ENCODE data around the gene GRAMD1A. TPM values are rescaled to one million over a fixed set of nuclear protein-coding genes. Genes with fewer than 3 reads are reported as not detected.
"Not testable (repeated sequence)": the region's sequence is repeated elsewhere in the genome, so short reads cannot be mapped to it uniquely, and the experiment has no call there.

GRAMD1A gene
- total RNA-seq, 1 experiment from 2014 or later = 14.1 TPM

DNA sequence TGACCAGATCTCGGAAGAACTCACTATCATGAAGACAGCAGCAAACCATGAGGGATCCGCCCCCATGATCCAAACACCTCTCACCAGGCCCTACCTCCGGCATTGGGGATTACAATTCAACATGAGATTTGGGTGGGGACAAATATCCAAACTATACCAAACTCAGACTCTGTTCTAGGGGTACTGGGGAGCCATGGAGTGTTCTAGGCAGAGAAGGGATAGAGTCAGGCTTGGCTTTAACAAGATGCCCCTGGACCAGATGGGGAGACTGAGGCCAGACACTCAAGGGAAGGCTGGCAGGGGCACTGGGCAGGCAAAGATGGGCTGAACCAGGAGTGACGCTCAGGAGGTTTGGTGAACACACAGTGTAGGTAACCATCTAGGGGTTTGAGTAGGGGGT is 18.3 kb downstream of the GRAMD1A start:
- no peak for DNase-seq (ENCODE audit: low read depth)

DNA sequence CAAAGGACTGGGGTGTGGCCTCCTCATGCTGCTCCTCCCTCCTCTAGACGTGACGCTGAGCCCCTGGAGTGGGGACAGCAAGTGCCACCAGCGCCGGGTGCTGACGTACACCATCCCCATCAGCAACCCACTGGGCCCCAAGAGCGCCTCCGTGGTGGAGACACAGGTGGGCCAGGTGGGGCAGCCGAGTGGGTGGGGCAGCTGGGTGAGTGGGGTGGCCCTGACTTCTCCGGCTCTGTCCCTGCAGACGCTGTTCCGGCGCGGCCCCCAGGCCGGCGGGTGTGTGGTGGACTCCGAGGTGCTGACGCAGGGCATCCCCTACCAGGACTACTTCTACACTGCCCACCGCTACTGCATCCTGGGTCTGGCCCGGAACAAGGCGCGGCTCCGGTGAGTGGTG is 19.0 kb downstream of the GRAMD1A start:
- no peak for DNase-seq (ENCODE audit: low read depth)

DNA sequence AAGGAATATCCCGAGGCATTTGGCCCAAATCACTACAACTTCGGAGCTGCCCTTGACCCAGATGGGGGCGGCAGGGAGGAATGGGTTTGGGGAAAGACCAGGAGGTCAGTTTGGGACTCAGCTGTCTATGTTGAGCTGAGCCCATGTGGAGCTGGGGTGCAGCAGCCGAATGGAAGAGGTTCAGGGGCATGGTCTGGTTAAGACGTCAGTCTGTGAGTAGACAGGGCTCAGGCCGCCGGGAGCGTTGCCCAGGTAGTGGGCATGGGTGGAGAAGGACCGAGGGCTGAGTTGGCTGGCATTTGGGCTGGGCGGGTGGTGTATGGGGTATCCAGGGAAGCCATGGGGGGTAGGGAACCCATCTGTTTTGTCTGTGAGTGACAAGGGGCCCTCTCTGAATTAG is 20.9 kb downstream of the GRAMD1A start:
- DNase-seq (ENCODE audit: low read depth) = no peak

DNA sequence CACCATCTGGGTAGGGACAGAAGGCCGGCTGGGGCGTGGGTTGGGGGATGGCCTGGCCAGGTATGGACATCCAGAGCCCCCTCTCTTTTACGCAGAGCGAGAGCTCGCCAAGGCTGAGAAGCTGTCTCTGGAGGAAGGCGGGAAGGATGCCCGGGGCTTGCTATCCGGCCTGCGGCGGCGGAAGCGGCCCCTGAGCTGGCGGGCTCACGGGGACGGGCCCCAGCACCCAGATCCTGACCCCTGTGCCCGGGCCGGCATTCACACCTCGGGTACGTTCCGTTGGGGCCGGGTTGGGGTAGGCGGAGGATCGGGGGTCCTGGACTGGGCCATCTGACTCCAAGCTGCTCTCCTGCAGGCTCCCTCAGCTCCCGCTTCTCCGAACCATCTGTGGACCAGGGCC is 21.5 kb downstream of the GRAMD1A start:
- no peak for DNase-seq (ENCODE audit: low read depth)

DNA sequence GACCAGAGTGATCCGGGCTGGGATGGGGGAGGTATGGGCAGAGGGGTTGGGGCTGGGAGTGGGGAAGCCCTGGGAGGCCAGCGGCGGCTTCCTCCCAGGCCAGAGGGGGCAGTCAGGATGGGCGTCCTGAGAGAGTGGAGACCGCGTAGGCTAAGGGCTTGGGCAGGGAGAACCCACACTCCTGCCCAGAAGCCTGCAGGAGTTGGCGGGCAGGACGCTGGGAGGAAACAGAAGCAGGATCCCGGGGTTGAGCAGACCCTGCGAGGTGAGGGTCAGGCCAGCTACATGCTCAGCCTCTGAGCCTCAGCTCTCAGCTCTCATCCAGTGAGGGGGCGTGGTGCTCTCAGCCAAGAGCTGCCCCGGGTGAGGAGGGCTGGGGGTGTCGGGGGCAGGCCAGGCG is 22.3 kb downstream of the GRAMD1A start:
- no peak for DNase-seq (ENCODE audit: low read depth)

DNA sequence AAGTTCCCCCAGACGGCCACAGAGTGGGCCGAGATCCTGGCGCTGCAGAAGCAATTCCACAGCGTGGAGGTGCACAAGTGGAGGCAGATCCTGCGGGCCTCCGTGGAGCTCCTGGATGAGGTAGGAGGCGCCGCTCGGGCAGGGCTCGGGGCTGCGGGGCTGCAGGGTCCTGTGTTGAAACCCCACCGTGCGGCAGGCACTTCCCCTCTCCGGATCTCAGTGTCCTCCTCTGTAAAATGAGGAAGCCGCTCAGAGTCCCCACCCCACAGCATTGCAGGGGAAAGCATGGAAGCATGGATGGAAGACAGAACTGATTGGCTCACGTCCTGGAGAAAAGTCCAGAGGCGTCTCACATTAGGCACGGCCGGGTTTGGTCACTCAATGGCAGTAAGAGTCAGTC is 23.3 kb downstream of the GRAMD1A start:
- no peak for DNase-seq (ENCODE audit: low read depth)

DNA sequence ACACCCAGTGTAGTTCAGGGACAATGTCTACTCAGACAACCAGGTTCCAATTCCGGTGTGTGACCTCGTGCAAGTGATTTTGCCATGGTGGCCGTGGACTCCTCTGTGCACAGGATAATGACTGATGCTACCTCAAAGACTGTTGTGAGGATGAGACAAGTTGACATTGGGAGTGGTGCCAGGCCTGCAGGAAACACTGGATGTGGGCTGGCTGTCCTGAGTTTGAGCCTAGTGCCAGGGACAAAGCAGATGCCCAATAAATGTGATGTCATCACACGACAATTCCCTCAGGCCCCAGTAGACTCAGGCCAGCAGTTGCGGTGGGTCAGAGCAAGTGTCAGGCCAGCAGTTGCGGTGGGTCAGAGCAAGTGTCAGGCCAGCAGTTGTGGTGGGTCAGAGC is 24.0 kb downstream of the GRAMD1A start:
- no peak for DNase-seq (ENCODE audit: low read depth)

DNA sequence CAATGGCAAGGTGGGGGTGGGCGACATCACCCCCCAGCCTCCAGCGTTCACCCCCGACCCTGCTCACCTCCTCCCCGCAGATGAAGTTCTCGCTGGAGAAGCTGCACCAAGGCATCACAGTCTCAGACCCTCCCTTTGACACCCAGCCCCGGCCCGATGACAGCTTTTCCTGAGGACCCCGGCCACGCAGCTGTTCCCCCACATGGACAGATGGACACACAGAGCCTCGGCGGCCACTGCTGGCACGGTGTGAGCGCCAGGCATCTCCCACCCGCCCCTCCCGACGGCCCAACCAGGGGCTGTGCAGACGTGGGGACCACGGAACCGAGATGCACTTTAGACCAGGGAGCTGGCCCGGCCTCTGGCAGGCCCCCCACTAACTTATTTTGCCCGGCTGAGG is 25.8 kb downstream of the GRAMD1A start:
- no peak for DNase-seq (ENCODE audit: low read depth)

DNA sequence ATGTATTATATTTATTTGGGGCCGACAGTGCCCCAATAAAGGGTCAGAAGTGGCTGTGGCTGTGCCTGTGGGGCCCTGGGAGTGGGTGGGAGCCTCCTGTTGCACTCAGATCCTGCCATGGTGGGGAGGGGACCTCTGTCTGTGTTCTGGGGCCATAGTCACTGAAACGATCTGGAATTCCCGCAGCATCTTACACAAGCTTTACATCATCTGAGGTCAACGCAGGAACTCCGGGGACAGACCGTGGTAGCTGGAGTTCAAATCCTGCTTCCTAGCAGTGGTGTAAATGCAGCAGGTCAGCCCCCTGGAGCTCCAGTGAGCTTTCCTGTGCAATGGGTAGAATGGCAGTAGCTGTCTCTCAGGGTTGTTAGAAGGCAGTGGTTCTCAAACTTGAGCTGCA is 26.3 kb downstream of the GRAMD1A start:
- no peak for DNase-seq (ENCODE audit: low read depth)

DNA sequence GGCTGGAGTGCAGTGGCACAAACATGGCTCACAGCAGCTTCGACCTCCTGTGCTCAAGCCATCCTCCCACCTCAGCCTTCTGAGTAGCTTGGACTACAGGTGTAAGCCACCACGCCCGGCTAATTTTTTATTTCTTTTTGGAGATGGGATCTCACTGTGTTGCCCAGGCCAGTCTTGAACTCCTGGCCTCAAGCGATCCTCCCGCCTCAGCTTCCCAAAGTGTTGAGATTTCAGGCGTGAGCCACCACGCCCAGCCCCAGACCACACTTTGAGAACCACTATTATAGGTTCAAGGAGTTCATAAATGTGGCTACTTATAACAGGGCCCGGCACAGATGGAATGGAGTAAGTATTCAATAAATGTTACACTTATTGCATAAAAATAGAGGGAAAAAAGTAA is 26.9 kb downstream of the GRAMD1A start:
- no peak for DNase-seq (ENCODE audit: low read depth)

DNA sequence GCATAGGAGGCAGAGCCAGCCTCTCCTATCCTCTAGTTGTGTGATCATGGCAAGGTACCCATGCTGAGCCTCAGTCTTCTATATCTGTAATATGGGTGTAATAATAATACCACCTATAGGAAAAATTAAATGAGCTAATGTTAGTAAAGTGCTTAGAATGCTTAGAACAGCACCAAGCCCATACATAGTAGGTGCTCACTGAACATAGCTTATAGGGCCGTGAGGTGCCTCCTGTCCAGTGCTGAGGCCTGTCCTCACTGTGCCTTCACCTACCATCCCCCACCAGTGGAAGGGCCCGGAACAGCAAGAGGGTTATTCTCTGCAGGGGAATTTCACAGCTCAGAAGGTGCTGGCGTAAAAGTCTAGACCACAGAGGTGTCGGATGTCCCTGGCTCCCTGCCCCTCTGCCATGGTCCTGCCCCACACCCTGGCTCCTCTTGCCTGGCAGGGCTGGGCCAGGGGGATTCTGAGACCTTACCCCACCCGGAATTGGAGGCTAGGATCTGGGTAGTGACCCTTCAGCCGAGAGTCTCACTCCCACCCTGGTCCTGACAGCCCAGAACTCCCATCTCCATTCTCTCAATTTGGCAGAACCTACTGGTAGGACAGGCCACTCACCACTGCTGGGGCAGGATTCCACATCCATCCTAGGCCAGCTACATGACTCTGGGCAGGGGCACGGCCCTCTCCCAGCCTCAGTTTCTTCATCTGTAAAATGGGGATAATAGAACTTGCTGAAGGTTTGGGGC is 27.9 kb downstream of the GRAMD1A start:
- peak; percentile 66 for DNase-seq (ENCODE audit: low read depth)

DNA sequence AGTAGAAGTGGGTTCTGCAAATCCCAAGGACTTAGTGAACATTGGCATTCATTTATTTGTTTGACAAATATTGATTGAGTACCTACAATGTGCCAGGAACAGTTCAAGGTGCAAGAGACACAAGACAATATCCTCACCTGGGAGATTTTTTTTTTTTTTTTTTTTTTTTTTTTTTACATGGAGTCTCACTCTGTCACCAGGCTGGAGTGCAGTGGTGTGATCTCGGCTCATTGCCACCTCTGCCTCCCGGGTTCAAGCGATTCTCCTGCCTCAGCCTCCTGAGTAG is 28.4 kb downstream of the GRAMD1A start:
- DNase-seq (ENCODE audit: low read depth) = not testable (repeated sequence)

DNA sequence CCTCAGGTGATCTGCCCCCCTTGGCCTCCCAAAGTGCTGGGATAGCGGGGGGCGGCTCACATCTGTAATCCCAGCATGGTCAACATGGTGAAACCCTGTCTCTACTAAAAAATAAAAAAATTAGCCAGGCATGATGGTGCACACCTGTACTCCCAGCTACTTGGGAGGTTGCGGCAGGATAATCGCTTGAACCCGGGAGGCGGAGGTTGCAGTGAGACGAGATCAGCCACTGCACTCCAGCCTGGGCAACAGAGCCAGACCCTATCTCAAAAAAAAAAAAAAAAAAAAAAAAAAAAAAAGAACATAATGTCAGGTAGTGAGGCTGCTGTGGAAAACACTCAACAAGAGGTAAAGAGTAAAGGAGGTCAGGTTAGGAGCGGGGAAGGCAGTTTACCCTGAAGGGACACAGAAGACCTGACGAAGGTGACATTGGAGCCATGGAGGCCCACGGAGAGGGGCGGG is 29.2 kb downstream of the GRAMD1A start:
- not testable (repeated sequence) for DNase-seq (ENCODE audit: low read depth)

DNA sequence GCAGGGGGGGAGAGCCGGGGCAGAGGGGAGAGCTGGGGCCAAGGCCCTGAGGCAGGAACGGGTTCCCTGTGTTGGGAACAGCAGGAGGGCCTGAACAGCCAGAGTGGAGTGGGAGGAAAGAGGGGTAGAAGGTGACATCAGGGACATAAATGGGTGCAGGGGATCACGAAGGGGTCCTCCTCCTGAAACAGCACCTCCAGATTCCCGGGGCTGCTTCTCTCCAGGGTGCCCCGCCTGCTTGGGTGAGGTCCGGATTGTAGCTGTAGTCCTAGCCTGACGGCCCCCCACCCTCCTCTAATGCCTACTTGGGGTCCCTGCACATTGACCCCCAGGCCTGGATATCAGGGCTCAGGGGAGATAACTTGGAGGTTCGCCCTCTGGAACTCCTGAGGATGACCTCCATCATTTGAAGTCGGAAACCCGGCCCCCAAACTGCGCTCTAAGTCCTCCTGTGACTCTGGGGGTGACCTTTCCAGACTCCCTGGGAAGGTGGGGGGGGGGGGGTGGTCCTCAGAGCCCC is 29.7 kb downstream of the GRAMD1A start:
- no peak for DNase-seq (ENCODE audit: low read depth)

DNA sequence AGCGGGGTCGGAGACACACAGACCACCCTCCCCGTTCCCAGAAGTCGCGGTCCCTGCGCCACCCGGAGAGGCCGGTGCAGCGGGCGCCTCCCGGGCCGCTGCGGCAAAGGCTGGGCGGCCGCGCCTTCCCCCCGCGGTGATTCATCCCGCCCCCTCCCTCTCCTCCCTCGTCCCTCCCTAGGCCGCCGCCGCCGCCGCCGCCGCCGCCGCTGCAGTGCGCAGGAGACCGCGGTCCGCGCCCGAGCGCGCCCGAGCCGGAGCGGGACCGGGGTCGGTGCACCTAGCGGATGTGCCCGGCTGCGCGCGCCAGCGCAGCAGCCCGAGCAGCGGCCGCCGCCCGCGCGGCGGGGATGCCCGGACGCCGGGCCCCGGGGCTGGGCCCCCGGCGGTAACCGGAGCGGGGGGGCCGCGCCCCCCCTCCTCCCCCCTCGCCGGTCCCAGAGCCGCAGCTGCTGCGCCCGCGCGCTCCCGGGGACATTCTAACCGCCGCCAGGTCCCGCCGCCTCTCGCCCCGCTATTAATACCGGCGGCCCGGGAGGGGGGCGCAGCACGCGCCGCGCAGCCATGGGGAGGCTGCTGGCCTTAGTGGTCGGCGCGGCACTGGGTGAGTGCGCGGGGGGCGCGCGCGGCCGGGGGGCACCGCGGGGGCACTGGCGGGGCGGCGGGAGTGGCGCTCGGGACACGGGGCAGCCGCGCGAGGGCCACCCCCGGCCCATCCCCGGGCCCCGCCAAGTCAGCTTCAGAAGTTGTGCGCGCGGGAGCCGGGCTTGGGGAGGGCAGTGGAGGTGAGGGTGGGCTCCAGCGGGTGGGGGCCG is 30.3 kb downstream of the GRAMD1A start, which contains the start of gene SCN1B:
TSS of gene SCN1B (plus strand) at position 214 of the 815 bp plus-strand sequence. CDS start at position 565, 351 bp downstream.
- peak; percentile 88 for DNase-seq (ENCODE audit: low read depth)

DNA sequence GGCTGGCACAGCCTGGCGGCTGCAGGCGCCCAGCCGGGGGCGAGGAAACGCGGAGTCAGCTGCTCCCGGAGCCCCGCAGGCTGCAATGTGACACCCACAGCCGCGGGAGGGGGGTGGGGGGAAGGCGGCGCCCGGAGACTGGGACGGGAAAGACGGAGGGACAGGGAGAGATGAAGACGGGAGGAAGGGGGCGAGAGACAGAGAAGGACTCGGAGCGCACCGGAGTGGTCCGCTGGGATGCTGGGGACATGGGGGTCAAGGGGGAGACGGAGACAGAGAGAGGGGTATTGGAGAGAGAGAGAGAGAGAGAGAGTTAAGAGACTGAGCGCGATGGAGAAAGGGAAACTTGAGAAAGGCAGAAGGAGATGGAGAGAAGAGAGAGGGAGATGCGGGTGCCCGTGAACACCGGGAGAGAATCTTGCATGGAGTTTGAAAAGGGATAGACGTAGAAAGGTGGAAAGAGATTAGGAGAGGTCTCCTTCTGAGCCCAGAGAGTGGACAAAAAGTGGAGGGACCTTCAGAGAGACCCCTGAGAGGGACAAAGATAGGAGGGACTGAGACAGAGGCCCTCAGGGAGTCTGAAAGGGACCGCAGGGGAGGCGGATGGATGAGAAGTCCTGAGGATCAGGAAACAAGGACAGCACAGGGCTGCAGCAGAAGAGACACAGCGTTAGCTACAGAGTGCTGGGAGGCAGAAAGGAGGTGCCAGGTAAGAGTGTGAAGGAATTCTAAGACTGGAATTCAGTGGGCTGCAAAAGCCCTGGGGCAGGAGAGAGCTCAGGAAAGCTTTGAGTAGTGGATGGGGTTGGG is 31.2 kb downstream of the GRAMD1A start:
- peak; percentile 46 for DNase-seq (ENCODE audit: low read depth)

DNA sequence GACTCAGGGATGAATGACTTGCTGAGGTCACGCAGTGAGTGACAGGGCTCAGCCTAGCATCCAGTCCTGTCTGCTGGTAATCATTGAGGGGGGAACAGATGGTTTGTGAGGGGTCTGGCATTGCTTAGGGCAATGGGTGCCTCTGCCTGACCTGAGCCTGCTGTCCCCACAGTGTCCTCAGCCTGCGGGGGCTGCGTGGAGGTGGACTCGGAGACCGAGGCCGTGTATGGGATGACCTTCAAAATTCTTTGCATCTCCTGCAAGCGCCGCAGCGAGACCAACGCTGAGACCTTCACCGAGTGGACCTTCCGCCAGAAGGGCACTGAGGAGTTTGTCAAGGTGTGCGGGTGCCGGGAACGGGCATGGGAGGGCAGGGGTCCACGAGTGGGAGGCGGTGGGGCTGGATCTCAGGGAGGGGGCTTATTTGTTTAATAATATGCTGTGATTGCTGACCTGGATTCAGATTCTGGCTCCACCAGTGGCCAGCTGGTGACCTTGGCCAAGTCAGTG is 32.3 kb downstream of the GRAMD1A start:
- DNase-seq (ENCODE audit: low read depth) = no peak

DNA sequence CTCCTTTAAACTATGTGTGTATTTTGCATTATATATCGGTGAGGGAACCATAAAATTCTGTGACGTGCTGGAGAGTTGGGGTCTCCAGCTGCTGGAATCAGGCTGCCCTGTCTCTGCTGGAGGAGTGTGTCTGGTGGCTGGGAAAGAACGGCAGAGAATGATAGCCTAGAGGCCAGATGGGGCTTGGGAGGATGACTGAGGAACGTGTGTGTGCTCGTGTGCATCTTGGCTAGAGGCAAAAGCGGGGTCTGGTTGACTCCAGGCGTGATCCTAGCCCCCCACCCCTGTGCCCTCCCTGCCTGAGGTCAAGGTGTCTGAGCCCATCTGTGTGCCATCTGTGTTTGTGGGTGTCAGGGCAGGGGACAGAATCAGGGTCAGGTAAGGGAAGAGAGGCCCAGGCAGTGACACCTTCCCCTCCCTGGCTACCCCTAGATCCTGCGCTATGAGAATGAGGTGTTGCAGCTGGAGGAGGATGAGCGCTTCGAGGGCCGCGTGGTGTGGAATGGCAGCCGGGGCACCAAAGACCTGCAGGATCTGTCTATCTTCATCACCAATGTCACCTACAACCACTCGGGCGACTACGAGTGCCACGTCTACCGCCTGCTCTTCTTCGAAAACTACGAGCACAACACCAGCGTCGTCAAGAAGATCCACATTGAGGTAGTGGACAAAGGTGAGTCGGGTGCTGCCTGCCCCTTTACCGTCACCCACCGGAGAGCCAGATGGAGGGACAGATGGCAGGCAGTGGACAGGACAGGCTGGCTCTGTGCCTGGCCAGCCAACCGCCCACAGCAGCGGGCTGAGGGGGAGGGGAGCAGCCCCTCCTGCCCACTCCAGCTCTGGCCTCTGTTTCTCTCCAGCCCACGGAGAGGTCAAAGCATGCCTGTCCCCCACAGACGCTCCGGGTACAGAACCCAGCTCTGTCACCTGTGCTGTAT is 33.2 kb downstream of the GRAMD1A start:
- no peak for DNase-seq (ENCODE audit: low read depth)

DNA sequence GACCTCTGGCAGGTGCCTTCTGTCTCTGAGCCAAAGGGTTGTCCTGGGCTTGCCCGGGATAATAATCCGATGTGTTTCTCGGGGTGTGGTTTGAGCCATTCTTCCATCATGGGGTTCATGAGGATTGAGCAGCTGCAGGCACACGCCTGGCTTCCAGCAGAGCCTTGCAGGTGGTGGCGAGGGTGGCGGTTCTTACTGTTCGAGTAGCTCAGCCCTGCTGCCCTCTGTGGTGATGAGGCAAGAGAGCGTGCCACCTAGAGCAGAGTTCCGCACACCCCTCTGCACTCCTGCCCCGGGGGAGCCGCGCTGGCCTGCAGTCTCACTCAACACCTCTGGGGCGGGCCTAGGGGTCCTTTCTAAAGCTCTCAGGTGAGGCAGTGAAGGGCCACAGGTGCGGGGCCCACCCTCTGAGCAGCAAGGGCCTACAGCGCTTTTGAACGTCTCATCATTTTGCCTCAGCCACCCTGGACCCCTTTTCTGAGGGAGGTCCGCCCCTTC is 33.9 kb downstream of the GRAMD1A start:
- DNase-seq (ENCODE audit: low read depth) = no peak

DNA sequence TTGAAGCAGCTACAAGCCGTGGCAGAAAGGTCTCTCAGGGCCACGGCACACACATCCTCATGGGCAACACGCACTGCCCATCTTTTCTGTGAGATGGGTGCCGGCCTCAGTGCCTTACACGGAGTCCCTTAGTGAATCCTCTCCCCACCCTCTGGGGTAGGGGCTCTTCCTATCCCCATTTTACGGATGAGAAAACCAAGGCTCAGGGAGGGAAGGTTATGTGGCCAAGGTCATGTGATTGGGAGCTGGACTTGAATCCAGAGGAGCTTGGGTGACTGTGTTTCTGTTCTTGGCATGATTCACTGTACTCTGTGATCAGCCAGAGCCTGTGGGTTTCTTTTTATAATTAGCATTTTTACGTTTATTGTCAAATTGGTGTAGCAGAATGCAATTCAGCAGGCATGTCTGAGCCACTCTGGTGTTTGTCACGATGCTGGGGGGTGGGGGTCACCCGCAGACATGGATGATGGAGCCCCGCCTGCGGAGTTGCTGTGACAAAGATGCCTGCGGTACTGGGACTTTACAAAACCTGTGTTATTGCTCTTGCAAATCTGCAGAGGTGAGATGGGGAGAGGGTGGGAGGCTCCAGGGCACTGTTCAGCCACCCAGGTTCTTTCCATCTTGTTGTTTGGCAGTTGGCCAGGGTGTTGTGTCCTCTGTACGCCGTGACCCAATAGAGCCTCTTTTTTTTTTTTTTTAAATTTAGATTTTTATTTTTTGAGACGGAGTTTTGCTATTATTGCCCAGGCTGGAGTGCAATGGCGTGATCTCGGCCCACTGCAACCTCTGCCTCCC is 34.7 kb downstream of the GRAMD1A start:
- no peak for DNase-seq (ENCODE audit: low read depth)

Measured in Daoy (cell line).